OCI-LY1 (cell line): Measurements from ENCODE around the gene PRUNE2.

ENCODE experiments used
- CTCF ChIP-seq: fragments of 200-600 bp; sonication (generic), shearing (Covaris generic); IDR thresholded peaks from 2 replicates; pipeline ENCODE4 v1.5.1; 2017; ENCODE audit warnings: mild to moderate bottlenecking, antibody characterized with exemption, low read length, moderate library complexity, mixed read lengths
- EZH2 ChIP-seq: fragments of 200-600 bp; sonication (generic), shearing (Covaris generic); IDR thresholded peaks from 2 replicates; pipeline ENCODE4 v1.8.0; 2017; ENCODE audit warnings: borderline replicate concordance, mixed run types, mild to moderate bottlenecking, antibody characterized with exemption, low read length, moderate library complexity, mixed read lengths

DNA sequence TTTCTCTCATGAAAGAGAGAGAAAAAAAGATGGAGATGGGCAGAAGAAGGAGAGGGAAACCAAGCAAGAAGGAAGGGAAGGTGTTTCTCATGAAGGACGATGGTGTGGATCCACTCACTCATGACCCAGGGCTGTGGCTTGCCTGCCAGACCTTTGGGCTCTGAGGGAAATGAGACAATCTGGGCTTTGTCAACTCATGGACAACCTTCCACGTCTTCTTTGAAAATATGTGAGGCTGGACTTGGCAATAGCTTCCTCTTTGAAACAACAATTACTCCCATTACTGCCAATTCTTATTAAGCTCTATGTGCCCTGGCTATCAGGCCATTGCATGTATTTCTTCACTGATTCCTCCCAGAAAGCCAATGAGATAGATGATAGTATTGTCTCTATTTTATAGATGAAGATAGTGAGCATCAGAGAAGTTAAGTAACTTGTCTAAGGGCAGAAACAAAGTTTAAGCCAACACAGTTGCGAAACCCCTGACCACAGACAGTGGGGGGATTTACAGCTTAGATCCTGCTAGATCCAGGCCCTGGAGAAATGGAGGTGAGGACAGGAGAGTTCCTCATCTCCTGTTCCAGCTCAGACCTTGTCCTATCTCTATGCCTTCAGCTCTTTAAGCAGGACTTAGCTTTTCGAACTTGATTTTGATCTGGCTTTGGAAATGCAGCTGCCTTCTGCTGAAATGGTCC, 314.5 kb downstream of the PRUNE2 start:
- TF ChIP-seq CTCF (no peak), EZH2 (no peak)
